Memory B cell (primary cell): ENCODE data around the gene SH2B3.
A peak's percentile ranks its signal among the peaks of the same experiment; 100 is the strongest.

ENCODE experiments used
- ATAC-seq: fragments of 150-1000 bp; cut with Tn5 transposase; 2 replicates; pipeline ENCODE4 v1.10.0; 2021; ENCODE audit warnings: low read depth, mild to moderate bottlenecking, moderate library complexity
- DNase-seq, 2 donors: peaks; one replicate each; pipeline ENCODE4 v3.0.0; 2022; ENCODE audit warnings: low spot score in 2 of 2
- H3K27ac Mint-ChIP-seq: one replicate; pipeline ENCODE4 v1.8.0; 2022; ENCODE audit warnings: mild to moderate bottlenecking, moderate library complexity, mixed read lengths
- H3K27me3 Mint-ChIP-seq: one replicate; pipeline ENCODE4 v1.8.0; 2022; ENCODE audit warnings: mixed read lengths
- H3K36me3 Mint-ChIP-seq: one replicate; pipeline ENCODE4 v1.8.0; 2022; ENCODE audit warnings: mild to moderate bottlenecking, mixed read lengths
- H3K4me1 Mint-ChIP-seq: one replicate; pipeline ENCODE4 v1.8.0; 2022; ENCODE audit warnings: mixed read lengths
- H3K4me3 Mint-ChIP-seq: one replicate; pipeline ENCODE4 v1.8.0; 2022; ENCODE audit warnings: mild to moderate bottlenecking, moderate library complexity, mixed read lengths
- H3K9me3 Mint-ChIP-seq: one replicate; pipeline ENCODE4 v1.8.0; 2022; ENCODE audit warnings: mixed read lengths

The SH2B3 gene

GRCh38 chr12:111409403-111409779, 3.7 kb downstream of the SH2B3 start:
- H3K27ac Mint-ChIP-seq: peak overlapping the region; percentile 93

GRCh38 chr12:111409780-111410430, 4.2 kb downstream of the SH2B3 start:
- peak overlapping the region; percentile 87 for H3K27ac Mint-ChIP-seq
- H3K27me3 Mint-ChIP-seq: no peaks in the 10 kb centered on the region
- H3K4me1 Mint-ChIP-seq: peaks cover 56% of the 10 kb centered on the region
- H3K4me3 Mint-ChIP-seq: peak overlapping the region; percentile 75
- ATAC-seq: no peak
- H3K9me3 Mint-ChIP-seq: no peaks in the 10 kb centered on the region
- H3K36me3 Mint-ChIP-seq: peaks cover 4% of the 10 kb centered on the region
- DNase-seq: no peak

More at GRCh38 chr12:111409403-111409779, 3.7 kb downstream of the SH2B3 start:
- H3K4me3 Mint-ChIP-seq: peak overlapping the region; percentile 70
- peaks cover 57% of the 10 kb centered on the region for H3K4me1 Mint-ChIP-seq
- peaks cover 2% of the 10 kb centered on the region for H3K36me3 Mint-ChIP-seq
- ATAC-seq: no peak
- H3K27me3 Mint-ChIP-seq: no peaks in the 10 kb centered on the region
- DNase-seq: no peak
- H3K9me3 Mint-ChIP-seq: no peaks in the 10 kb centered on the region

GRCh38 chr12:111410431-111411184, 4.9 kb downstream of the SH2B3 start:
- H3K4me1 Mint-ChIP-seq: peaks cover 60% of the 10 kb centered on the region
- H3K27me3 Mint-ChIP-seq: no peaks in the 10 kb centered on the region
- H3K36me3 Mint-ChIP-seq: peaks cover 4% of the 10 kb centered on the region
- peak overlapping the region; percentile 87 for H3K27ac Mint-ChIP-seq
- ATAC-seq: no peak
- peak overlapping the region; percentile 75 for H3K4me3 Mint-ChIP-seq
- no peaks in the 10 kb centered on the region for H3K9me3 Mint-ChIP-seq
- no peak for DNase-seq

GRCh38 chr12:111411185-111411764, 5.6 kb downstream of the SH2B3 start:
- peaks cover 62% of the 10 kb centered on the region for H3K4me1 Mint-ChIP-seq
- H3K4me3 Mint-ChIP-seq: no peak overlapping the region
- peak overlapping the region; percentile 87 for H3K27ac Mint-ChIP-seq
- ATAC-seq (no peak), DNase-seq (no peak)
- H3K36me3 Mint-ChIP-seq: peaks cover 4% of the 10 kb centered on the region
- H3K9me3 Mint-ChIP-seq: no peaks in the 10 kb centered on the region
- H3K27me3 Mint-ChIP-seq: no peaks in the 10 kb centered on the region

- peaks cover 4% of the 10 kb centered on the region for H3K36me3 Mint-ChIP-seq
- H3K9me3 Mint-ChIP-seq: no peaks in the 10 kb centered on the region
- H3K27ac Mint-ChIP-seq: peak overlapping the region; percentile 87
- H3K4me3 Mint-ChIP-seq: peak overlapping the region; percentile 69
- DNase-seq: no peak
- ATAC-seq: peak; percentile 30
- H3K27me3 Mint-ChIP-seq: no peaks in the 10 kb centered on the region
- H3K4me1 Mint-ChIP-seq: peaks cover 61% of the 10 kb centered on the region
Measured at GRCh38 chr12:111412007-111412829, 6.5 kb downstream of the SH2B3 start.

- H3K36me3 Mint-ChIP-seq: peaks cover 4% of the 10 kb centered on the region
- DNase-seq: no peak
Measured at GRCh38 chr12:111412830-111413441, 7.2 kb downstream of the SH2B3 start.

GRCh38 chr12:111413442-111414086, 7.8 kb downstream of the SH2B3 start:
- no peaks in the 10 kb centered on the region for H3K9me3 Mint-ChIP-seq
- H3K27me3 Mint-ChIP-seq: no peaks in the 10 kb centered on the region
- peaks cover 52% of the 10 kb centered on the region for H3K4me1 Mint-ChIP-seq
- H3K4me3 Mint-ChIP-seq: no peak overlapping the region
- DNase-seq: no peak
- ATAC-seq: no peak
- H3K36me3 Mint-ChIP-seq: peaks cover 4% of the 10 kb centered on the region
- peak overlapping the region; percentile 87 for H3K27ac Mint-ChIP-seq

More at GRCh38 chr12:111412830-111413441, 7.2 kb downstream of the SH2B3 start:
- no peak for ATAC-seq
- Mint-ChIP-seq H3K27ac (peak overlapping the region; percentile 87), H3K4me1 (peaks cover 57% of the 10 kb centered on the region), H3K9me3 (no peaks in the 10 kb centered on the region), H3K4me3 (peak overlapping the region; percentile 38), H3K27me3 (no peaks in the 10 kb centered on the region)

- DNase-seq: no peak
- Mint-ChIP-seq H3K27ac (peak overlapping the region; percentile 30), H3K4me1 (peaks cover 48% of the 10 kb centered on the region), H3K4me3 (no peak overlapping the region), H3K27me3 (no peaks in the 10 kb centered on the region), H3K9me3 (no peaks in the 10 kb centered on the region), H3K36me3 (peaks cover 7% of the 10 kb centered on the region)
- ATAC-seq: no peak
Measured at GRCh38 chr12:111414711-111415252, 9.1 kb downstream of the SH2B3 start.

- H3K27ac Mint-ChIP-seq: no peak overlapping the region
- no peak overlapping the region for H3K4me3 Mint-ChIP-seq
- H3K4me1 Mint-ChIP-seq: peaks cover 34% of the 10 kb centered on the region
- ATAC-seq (no peak), DNase-seq (no peak)
- no peaks in the 10 kb centered on the region for H3K27me3 Mint-ChIP-seq
- peaks cover 12% of the 10 kb centered on the region for H3K36me3 Mint-ChIP-seq
- H3K9me3 Mint-ChIP-seq: no peaks in the 10 kb centered on the region
Measured at GRCh38 chr12:111417290-111417689, 11.6 kb downstream of the SH2B3 start.

GRCh38 chr12:111417784-111418593, 12.3 kb downstream of the SH2B3 start:
- no peak for ATAC-seq
- H3K9me3 Mint-ChIP-seq: no peaks in the 10 kb centered on the region
- H3K4me3 Mint-ChIP-seq: no peak overlapping the region
- peaks cover 12% of the 10 kb centered on the region for H3K36me3 Mint-ChIP-seq
- no peak overlapping the region for H3K27ac Mint-ChIP-seq
- no peak for DNase-seq
- peaks cover 27% of the 10 kb centered on the region for H3K4me1 Mint-ChIP-seq
- H3K27me3 Mint-ChIP-seq: no peaks in the 10 kb centered on the region

- peaks cover 22% of the 10 kb centered on the region for H3K4me1 Mint-ChIP-seq
- DNase-seq (no peak), ATAC-seq (no peak)
- H3K36me3 Mint-ChIP-seq: peaks cover 9% of the 10 kb centered on the region
- H3K9me3 Mint-ChIP-seq: no peaks in the 10 kb centered on the region
- H3K27ac Mint-ChIP-seq: no peak overlapping the region
- H3K4me3 Mint-ChIP-seq: no peak overlapping the region
- no peaks in the 10 kb centered on the region for H3K27me3 Mint-ChIP-seq
Measured at GRCh38 chr12:111418594-111418880, 12.8 kb downstream of the SH2B3 start.

GRCh38 chr12:111419784-111420183, 14.1 kb downstream of the SH2B3 start:
- Mint-ChIP-seq H3K27me3 (no peaks in the 10 kb centered on the region), H3K27ac (no peak overlapping the region), H3K4me1 (peaks cover 16% of the 10 kb centered on the region), H3K4me3 (no peak overlapping the region), H3K9me3 (no peaks in the 10 kb centered on the region), H3K36me3 (peaks cover 9% of the 10 kb centered on the region)
- ATAC-seq (no peak), DNase-seq (no peak)
